NCI-H1694 treated with DMSO at 0.1 percent for 48 hours (cell line): ENCODE results near the gene ABCD3.
"Not testable (repeated sequence)": the region's sequence is repeated elsewhere in the genome, so short reads cannot be mapped to it uniquely, and the experiment has no call there.

Experiments
- DNase-seq: peaks from one replicate; lab custom pipeline; 2025; lab: John Stamatoyannopoulos, UW

Gene ABCD3

DNA sequence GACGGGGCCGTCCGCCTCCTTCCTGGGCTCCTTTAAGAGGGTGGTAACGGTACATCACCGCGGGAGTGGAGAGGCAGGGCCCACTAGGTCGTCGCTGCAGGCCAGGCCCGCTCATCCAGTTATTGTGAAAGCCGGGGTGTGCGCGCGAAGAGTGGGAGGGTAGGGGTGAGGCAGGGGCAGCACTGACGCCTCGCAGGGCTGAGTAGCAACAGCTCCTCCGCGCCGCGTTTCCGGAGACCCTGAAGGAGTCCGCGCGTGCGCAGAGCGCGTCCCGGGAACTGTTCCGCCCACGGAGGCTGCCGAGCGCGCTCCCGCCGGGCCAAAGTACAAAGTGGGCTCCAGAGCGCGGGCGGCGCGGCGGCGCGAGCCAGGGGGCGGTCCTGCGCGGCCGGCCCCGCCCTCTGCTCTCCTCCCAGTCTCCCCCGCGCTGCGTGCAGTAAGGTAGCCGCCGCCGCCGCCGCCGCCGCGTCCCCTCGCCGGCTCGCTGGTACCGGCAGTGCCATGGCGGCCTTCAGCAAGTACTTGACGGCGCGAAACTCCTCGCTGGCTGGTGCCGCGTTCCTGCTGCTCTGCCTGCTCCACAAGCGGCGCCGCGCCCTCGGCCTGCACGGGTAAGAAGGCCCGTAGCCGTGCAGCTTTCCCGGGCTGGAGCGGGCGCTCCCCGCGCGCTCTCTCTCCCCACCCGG, at the start of gene ABCD3:
ABCD3 (plus strand) TSS at position 412 of the 686 bp plus-strand sequence; CDS start at position 502, 90 bp downstream.
- DNase-seq = peak; percentile 94

DNA sequence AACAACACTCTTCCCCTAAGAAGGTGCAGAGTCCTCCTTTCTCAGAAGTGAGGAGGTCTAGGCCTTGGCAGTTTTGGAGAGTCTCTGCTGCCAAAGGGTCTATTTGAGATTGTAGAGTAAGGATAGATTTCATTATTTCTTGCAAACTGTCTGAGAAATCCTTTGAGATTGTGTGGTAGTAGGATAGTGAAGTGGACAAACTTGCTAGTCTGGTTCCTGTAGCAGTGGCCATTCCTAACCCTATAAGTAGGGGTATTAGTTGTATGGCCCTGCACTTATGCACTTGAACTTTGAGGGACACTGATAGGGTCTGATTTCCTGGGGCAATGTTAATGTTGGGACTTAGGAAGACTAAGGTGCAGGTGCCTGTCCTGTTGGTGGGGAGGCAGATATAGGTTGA, 45.4 kb upstream of the ABCD3 start:
- not testable (repeated sequence) for DNase-seq

DNA sequence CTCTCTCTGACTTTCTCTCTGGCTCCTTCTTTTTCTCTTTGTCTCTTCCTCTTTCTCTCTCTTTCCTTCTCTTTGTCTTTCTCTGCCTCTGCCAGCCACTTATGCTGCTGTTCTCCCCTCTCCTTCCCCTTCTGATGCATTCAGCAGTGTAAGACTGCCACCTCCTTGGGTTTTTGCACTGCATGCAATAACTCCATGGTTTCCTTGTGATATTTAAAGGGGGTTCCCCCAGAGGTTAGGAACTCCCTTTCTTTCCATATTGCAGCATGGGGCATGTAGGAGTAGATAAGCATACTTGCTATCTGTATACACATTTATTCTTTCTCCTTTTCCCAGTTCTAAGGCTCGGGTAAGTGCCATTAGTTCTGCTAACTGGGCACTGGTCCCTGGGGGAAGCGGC, 44.9 kb upstream of the ABCD3 start:
- not testable (repeated sequence) for DNase-seq

DNA sequence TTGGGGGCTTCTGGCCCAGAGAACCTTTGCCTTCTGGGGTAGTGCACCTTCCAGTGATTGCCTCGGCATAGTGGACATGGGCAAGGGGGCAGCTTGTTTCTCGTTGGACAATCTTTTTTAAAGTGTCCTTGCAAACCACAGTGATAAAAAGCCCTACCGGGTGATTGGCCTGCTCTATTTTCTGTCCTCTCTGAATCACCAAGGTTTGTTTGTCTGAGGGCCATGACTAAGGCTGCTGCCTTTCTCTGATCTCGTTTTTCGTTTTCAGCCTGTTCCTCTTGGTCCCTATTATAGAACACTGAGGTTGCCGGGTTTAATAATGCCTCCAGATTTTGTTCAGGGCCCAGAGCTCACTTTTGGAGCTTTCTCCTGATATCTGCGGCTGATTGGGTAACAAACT, 42.5 kb upstream of the ABCD3 start:
- not testable (repeated sequence) for DNase-seq

DNA sequence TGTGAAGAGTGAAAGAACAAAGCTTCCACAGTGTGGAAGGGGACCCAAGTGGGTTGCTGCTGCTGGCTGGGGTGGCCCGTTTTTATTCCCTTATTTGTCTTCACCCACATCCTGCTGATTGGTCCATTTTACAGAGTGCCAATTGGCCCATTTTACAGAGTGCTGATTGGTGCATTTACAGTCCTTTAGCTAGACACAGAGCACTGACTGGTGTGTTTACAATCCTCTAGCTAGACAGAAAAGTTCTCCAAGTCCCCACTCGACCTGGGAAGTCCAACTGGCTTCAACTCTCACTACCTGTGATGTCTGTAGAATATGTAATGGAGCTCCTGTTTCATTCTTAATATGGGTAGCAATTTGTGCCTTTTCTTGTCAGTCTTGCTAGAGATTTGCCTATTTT, 39.7 kb upstream of the ABCD3 start:
- DNase-seq = not testable (repeated sequence)

DNA sequence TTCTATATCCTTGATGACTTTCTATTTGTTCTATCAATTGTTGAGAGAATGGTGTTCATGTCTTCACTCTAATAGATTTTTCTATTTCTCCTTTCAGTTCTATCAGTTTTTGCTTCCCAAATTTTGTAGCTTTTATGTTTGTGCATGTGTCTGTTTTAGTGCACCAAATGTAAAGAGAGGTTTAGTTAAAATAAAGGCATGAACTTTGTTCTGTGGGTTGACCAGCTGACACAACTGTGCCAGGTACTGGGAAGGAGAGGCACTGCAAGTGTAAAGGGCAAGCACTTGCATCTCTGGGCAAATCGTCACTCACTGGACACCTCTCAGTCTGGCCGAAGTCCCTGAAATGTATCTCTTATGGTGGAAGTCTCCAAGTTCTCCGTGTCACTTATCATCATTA, 38.6 kb upstream of the ABCD3 start:
- no peak for DNase-seq

DNA sequence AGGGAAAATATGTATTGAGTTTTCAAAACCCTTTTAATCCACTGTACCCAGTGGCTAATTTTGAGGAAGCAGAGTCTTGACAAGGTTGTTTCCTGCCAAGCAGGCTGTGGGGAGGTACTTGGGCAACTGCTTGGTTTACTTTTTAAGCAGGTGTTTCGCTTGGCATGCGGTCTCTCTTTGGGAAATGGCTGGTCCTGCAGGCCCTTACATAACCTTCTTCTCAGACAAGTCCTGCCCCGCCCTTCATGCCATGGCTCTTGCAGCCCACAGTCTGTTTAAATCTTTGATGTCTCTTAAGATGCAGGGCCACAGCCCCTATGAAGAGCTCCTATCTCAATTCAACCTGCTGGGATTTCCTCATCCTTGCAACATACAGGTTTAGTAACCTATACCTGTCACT, 36.0 kb upstream of the ABCD3 start:
- no peak for DNase-seq

DNA sequence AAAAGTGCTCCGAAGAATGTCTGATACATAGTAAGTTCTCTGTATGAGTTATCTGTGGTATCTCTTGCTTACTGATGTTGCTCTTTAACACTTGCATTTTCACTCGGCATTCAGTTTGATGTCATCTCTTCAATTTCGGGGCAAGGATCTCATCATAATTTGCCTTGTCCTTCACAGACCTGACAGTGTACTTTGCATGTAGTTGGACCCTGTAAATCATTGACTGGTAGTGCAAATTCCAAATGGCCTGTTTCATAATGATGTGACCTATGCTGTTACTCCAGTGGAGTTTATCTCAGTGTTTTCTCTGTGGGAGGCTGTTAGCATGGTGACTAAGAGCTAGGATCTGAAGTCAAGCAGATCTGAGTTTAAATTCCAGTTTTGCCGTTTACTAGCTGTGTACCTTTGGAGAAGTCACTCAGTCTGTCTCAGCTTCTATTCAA, 34.2 kb upstream of the ABCD3 start:
- DNase-seq = no peak

DNA sequence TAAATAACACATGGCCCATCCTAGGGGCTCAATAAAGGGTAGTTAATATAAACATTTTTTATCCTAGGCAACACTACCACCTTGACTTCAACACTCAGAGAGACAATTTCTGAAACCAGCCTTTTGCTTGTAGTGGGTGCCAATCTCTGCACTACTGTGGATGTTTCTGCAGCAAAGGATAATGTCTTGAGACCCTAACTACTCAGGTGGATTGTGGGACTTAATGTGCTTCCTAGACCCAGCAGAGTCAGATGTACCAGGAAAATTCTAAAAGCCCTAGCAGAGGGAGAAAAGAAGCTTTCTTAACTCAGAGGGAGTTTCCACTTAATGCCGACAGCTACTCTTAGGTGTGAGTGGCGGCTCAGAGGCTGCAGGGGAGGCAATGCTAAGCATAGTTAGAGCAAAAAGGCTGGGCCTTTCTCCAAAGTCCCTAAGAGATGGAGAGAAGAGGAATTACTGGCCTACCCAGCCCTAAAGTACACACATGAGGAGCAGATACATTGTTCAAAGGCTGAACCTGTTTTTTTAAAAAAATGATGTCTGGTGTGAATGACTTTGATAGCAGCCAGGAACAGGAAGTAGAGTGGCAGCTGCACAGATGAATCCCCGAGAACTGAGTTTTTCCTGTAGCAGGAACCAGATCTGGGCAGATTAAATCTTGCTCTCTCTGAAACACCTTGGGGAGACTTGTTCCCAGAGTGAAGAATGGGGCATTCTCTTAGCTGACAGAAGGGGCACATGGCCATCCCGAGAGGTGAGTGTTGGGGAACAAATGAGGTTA, 33.5 kb upstream of the ABCD3 start:
- no peak for DNase-seq

DNA sequence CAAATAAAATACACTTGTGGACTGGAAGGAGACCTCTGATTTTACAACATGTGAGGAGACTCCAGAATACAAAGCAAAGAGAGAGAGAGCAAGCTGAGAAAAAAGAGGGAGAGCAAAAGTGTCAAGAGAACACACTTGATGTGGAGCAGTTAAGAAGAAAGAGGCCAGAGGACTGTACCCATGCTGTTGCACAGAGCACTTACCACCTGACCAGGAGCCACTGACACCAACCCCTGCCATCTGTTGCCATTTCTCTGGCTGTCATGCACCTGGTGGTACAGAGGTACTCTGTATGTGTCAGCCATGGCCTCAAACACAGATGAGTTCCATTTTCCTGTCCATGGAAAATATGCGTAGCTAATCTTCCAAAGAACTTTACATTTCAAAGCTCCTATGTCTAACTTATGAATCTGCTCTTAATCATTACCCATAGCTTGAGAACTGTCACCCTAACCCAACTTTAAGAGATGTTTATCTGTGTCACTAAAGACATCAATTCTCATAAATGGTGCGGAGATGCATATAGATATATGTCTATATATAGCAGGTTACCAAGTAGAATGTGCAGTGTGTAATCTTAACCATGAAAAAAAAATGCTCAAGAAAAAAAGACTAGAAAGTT, 32.8 kb upstream of the ABCD3 start:
- DNase-seq = no peak

DNA sequence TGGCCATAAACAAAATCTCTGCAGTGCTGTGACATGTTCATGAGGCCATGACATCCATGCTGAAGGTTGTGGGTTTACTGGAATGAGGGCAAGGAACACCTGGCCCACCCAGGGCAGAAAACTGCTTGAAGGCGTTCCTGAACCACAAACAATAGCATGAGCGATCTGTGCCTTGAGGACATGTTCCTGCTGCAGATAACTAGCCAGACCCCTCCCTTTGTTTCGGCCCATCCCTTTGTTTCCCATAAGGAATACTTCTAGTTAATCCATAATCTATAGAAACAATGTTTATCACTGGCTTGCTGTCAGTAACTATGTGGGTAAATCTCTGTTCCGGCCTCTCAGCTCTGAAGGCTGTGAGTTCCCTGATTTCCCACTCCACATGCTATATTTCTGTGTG, 28.9 kb upstream of the ABCD3 start:
- no peak for DNase-seq

DNA sequence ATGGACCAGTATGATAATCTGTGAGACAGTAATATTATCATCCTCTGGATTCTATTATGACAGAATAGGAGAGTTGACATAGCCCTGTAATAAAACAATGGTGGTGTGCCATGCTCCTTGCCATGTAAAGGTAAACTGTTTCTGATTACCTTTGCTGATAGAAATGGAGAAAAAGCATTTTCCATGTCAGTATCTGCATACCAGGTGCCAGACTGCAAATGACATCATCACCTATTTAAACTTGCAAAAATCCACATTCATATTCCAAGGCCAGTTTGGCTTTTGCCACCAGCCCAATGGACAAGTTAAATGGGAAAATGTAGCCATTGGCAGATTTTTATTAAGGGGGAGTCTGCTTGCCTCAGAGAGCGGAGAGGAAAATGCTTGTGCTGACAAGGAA, 23.9 kb upstream of the ABCD3 start:
- DNase-seq = no peak

DNA sequence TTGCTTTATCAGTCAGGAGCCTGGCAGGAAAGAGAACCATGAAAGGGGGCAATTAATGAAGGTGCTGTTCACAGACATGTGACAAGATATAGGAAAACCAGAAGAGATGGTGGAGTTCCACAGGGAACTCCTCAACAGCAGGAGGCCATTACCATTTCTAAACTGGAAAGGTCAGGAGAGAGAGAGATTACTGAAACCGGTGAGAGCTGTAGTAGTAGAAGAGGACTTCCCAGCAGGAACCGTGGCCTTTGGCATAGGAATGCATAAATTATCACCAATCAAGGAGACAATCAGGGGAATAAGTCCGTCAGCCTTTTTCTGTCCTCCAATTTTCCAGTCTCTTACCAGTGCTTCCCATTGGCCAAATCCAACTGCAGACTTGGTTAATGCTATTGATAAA, 23.0 kb upstream of the ABCD3 start:
- no peak for DNase-seq

DNA sequence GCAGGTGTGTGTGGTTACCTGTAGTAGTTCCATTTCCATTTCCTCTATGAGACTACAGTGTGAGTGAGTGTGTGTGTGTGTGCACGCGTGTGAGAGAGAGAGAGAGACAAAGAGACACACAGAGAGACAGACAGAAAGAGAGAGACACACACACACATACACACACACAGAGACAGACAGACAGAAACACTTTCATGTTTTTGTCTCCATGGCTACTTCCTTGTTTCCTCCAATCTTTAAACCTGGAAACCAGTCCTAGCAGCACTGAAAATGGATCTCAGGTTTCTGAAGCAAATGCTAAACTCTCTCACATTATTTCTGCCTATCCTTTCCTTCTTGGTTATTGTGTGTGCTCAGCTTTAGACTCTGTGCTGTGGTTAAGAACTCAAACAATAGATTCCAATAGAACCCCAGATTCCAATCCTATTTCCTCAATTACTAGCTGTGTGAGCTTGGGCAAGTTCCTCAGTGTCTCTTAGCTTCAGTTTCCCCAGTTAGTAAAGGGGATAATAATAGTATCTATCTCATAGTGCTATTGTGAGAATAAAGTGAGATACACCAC, 22.4 kb upstream of the ABCD3 start:
- DNase-seq = no peak

DNA sequence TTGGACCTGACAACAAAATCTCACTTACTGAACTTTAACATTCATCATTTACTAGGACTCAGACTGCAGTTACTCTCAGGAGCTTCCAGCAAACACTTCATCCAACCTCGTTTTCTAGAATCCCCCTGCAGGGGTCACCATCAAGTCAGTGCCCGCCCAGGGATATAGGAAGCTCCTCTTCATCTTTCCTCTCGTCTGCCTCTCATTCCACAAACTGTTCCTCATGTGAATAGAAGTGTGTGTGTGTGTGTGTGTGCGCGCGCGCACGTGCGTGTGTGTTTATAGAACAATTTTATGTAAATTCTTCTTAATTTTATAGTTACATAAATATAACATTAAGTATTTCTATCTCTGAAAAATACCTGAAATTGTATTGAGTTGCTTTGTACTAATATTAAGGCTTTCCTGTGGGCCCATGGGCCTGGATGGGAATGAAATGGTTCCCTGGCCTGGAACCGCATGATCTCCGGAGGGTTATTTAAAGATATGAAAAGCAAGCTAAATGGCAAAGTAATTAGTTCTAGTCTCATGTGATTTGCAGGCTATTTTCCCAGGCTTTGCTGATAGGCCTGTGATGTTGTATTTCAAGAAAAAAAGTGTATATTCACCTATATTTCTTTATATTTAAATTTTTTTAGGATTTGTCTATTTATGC, 21.7 kb upstream of the ABCD3 start:
- no peak for DNase-seq

DNA sequence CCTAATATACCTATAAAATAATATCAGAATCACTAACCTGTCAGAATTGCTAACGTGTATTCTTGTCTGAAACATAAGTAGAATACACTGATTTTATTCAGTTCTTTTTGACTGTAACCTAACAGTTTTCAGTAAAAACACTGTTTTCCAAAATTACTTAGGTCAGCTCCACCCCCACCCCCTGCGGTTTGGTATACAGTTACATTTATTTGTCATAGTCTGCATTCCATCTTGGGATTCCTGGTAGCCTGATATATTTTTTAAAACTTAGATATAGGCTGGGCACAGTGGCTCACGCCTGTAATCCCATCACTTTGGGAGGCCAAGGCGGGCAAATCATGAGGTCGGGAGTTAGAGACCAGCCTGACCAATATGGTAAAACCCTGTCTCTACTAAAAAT, 19.8 kb upstream of the ABCD3 start:
- no peak for DNase-seq

DNA sequence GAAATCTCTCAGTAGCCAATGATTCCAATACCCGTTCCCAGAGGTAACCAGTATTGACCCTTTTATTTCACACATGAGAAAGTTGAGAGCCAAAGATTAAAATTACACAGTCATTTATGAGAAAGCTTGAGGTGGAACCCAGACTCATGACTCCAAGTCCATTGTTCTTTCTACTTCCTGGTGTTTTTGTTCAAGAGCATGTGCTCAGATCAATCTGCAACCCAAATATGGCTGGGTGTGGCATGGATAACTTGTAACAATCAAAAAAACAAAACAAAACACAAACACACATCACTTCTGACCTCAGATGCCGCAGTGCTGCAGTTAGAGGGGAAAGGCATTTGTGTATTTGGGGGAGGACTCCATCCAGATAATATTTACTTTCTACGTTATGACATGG, 18.7 kb upstream of the ABCD3 start:
- DNase-seq = no peak

DNA sequence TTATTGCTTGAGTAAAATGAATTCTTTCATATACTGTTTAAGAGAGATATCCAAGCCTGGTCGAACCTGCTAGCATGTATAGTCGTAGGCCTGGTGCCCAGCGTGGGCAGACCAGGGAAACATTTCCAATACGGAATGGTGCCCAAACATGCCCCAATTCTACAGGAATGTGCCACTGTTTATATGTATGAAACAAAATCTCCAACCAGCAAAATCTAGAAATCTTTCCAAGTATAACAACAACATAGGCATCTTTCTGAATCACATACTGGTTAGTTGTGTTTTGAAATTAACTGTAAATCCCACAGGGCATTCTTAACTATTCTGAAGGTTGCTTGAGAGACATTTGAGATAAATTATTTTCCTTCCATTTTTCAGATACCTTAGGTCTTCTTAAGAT, 17.0 kb upstream of the ABCD3 start:
- no peak for DNase-seq

DNA sequence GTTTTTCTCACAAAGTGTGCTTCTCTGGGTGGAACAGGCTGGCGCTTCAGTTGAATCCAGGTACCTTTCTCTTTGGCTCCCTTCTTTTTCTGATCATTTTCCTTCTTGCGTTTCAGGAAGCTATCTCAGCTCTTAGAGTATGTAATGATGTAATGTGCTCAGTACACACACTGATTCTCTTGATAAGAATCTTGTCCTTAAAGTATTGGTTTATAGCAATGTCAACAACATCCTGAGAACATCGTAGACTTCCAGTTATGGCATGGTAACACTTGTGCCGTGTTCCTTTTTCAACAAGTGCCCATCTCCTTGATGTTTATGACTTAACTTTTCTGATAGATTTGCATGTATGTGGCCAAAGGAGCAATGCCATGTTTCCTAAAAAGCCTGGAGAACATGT, 11.7 kb upstream of the ABCD3 start:
- no peak for DNase-seq

DNA sequence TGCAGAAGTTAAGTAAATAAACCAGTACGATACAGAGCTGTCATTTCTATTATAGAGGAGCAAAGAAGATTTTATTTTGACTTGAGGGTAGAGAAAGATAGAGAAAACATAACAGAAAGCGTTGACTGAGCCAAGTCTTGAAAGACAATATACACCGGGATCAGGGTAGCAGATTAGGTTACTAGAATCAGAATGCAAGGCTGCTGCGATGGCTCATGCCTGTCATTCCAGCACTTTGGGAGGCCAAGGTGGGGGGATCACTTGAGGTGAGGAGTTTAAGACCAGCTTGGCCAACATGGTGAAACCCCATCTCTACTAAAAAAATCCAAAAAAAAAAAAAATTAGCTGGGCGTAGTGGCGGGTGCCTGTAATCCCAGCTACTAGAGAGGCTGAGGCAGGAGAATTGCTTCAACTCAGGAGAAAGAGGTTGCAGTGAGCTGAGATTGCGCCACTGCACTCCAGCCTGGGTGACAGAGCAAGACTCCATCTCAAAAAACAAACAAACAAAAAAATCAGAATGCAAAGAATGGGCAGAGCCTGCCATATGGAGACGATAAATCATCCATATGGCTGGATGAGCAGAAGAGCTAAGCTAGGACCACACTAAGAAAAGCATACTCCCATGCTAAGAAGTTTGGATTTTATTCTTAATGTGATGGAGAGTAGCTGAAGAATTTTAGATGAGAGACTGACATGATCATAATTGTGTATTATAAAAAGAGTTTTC, 9.9 kb upstream of the ABCD3 start:
- peak; percentile 78 for DNase-seq

DNA sequence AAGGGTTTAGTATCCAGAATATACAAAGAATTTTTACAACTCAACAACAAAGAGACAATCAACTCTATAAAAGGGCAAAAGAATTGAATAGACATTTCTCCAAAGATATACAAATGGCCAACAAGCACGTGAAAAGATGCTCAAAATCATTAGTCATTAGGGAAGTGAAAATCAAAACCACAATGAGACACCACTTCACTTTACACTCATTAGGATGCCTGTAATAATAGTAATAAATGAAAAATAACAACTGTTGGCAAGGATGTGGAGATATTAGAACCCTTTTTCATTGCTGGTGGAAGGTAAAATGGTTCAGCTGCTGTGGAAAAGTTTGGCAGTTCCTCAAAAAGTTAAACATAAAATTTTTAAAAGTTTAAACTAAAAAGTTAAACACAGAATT, 7.0 kb upstream of the ABCD3 start:
- no peak for DNase-seq

DNA sequence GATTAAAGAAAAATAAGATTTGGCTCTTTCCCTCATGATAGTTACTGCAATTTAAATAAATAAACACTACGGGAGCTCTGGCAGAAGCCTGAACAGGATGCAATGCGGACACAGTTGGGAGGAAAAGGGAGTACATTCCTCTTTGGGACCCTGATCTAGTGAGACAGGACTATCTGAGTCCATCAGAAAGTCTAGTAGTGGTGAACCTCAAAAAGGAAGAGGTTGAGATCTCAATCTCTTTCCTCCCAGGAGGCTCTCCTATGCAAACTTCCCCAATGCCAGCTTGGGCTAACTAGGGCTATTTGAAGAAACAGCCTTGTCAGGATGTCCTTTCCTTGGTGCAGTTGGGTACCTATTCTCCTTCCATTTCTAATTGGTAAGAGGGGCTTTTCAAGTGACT, 4.9 kb upstream of the ABCD3 start:
- DNase-seq = no peak
